ENCODE data around the gene ANTXR1. TPM values are rescaled to one million over a fixed set of nuclear protein-coding genes. Genes with fewer than 3 reads are reported as not detected.

Gene ANTXR1
- total RNA-seq, 8 experiments from 2014 or later: 5.2 to 259 (median 39.8) TPM

DNA sequence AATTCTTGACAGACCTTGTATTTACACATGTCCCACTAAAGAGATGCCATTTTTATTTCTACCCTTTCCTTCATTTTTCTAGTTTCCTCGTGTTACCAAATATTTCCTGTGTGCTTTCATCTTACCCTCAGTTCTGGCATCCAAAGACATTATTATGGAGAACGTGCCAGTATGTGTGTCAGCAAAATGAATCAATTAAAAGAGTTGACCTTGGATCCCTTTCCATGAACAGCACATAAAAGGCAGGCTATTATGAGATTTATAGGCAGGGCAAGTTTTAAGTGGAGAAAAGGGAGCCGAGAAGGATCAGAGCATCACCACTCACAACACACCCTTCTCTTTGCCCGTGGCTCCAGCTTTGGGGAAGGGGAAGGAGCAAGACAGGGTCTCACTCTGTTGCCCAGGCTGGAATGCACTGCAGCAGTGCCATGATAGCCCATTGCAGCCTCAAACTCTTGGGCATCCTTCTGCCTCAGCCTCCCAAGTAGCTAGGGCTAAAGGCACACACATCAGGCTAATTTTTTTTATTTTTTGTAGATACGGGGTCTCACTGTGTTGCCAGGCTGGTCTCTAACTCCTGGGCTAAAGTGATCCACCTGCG, 224.2 kb downstream of the ANTXR1 start:
- in situ Hi-C loops (cut with MboI; ENCODE audit: low pct_unique_long_range_greater_than_20kb in 2 of 9, low sequenced_read_pairs in 9 of 9, unreplicated experiment in 9 of 9): no loop called here
- WGBS, 10 experiments: 0 to 93% (median 64%) methylated on average over 2 to 5 of the region's 6 CpGs; no CpG with 5 or more reads in 1 of the 10 experiments

DNA sequence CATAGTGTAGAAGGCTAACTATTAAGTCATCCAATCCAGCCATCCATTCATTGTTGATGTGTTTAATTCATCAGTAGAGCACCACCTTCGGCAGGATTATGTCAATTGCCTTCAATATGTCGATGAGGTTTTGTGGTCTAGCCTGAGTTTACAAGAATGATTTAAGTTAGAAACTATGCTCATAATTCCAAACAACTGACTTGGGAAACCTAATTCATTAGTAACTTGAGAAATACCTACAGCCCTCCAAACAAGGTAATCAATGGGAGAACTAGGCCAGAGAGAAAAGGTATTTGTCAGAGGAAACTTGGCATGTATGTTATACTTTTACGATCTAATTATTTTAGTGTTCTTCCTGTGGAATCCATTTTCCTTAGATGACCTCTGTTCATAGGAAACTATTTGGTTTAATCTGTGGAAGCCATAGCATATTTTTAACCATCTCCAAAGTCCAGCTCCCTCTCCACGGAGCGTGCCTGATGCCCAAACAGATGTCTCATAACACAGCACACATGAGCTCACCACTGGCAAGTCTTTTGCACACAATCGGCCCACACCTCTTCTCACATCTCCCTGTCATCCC, 225.6 kb downstream of the ANTXR1 start:
- in situ Hi-C loops (cut with MboI; ENCODE audit: low pct_unique_long_range_greater_than_20kb in 2 of 9, low sequenced_read_pairs in 9 of 9, unreplicated experiment in 9 of 9): no loop called here

More for the DNA sequence above, 224.2 kb downstream of the ANTXR1 start:
- no peak overlapping the region for H3K4me3 ChIP-seq
- peaks cover 0 to 8% of the 10 kb centered on the region in 2 donors for H3K4me1 ChIP-seq (replicated peaks in 1 of 2)
- no peak overlapping the region for H3K27ac ChIP-seq
- peak in 1 of 8 experiments; percentile 17 for ATAC-seq (replicated peaks in 6 of 8)

DNA sequence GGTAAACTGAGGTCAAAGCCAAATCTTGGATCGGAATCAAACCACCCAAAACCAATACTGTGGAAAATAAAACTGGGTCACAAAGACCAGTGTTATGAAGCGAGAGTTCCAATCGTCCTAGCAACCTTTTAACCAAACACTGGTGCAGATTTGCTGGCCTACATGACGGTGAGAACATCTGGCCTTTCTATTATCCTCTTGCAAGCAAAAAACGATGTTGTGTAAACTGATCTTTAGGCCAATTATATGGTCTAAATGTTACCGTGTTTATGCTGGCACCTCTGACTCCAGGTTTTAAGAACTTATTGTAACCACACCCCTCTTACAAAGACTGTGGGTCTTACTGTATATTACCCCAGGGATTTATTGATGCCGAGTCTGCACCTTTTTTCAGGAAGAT, 228.1 kb downstream of the ANTXR1 start:
- in situ Hi-C loops (cut with MboI; ENCODE audit: low pct_unique_long_range_greater_than_20kb in 2 of 9, low sequenced_read_pairs in 9 of 9, unreplicated experiment in 9 of 9): no loop called here
- WGBS, 10 experiments: 30 to 100% (median 85%) methylated on average over 1 to 7 of the region's 7 CpGs; no CpG with 5 or more reads in 1 of the 10 experiments
- no peak overlapping the region for H3K27ac ChIP-seq
- ATAC-seq (replicated peaks in 6 of 8): peak in 1 of 8 experiments; percentile 55
- H3K4me3 ChIP-seq: no peak overlapping the region
- H3K4me1 ChIP-seq (replicated peaks in 1 of 2): peaks cover 0 to 17% of the 10 kb centered on the region in 2 donors

More for the DNA sequence above, 225.6 kb downstream of the ANTXR1 start:
- H3K4me1 ChIP-seq (replicated peaks in 1 of 2): peaks cover 0 to 19% of the 10 kb centered on the region in 2 donors
- WGBS, 10 experiments: 0 to 100% (median 95%) methylated on average over 1 to 6 of the region's 6 CpGs; no CpG with 5 or more reads in 1 of the 10 experiments
- H3K27ac ChIP-seq: no peak overlapping the region
- H3K4me3 ChIP-seq: no peak overlapping the region
- ATAC-seq (replicated peaks in 6 of 8): no peak

DNA sequence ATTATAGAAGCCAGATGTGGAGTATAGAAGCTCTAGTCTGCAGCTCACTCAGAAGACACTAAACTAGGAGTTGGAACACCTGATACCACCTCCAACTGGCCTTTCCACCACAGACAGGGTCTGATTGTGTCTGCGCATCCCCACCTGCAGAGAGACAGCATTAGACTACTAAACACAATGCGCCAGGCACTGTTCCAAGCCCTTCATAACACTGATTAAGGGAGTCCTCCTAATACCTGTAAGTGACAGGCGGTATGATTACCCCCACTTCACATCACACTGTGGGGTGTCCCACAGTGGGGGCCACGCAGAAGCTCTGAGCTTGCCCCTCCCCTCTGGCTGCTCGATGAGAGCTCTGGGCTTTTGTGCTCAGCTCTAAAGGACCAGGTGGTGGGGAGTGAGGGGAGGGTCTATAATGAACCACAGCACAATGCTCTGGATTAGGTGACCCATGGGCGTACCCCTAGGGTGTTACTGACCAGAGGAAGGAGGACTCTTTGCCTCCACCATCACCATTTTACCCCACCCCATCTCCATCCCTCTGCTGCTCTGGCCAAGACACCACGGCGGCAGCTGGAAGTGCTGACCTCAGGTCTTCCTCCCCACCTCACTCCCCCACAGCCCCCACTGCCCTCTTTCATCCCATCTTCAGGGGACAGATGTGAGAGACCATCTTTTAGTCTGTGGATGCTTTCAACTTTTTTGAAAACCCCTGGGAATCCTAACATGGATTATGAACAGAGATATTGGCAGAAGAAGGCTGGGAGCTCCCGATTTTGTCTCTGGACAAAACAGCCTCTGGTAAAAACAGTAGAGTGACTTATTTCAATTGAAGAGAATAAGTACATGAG, 228.9 kb downstream of the ANTXR1 start:
- Histone ChIP-seq H3K4me1 (replicated peaks in 1 of 2) (peaks cover 0 to 14% of the 10 kb centered on the region in 2 donors), H3K27ac (no peak overlapping the region), H3K4me3 (no peak overlapping the region)
- ATAC-seq (replicated peaks in 6 of 8): no peak
- in situ Hi-C loops (cut with MboI; ENCODE audit: low pct_unique_long_range_greater_than_20kb in 2 of 9, low sequenced_read_pairs in 9 of 9, unreplicated experiment in 9 of 9): no loop called here
- WGBS, 10 experiments: 76 to 100% (median 85%) methylated on average over 1 to 5 of the region's 9 CpGs; no CpG with 5 or more reads in 4 of the 10 experiments

DNA sequence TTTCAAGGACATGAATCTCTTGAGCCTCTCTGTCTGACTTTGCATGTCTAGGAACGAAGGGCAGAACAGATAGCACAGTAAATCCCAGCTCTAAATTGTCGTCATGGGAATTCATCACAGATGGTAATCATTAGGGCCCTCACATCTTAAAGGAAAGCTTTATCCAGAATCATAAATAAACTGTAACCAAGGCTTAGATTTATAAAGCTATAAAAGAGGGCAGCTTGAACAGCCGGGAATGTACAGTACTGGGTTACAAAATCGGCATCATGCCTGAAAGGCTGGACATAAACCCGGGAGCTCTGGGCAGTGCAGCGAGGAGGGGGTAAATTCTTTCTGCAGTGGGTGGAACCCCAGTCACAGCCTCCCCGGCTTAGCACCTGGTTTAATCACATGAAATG, 229.7 kb downstream of the ANTXR1 start:
- peaks cover 0 to 14% of the 10 kb centered on the region in 2 donors for H3K4me1 ChIP-seq (replicated peaks in 1 of 2)
- in situ Hi-C loops (cut with MboI; ENCODE audit: low pct_unique_long_range_greater_than_20kb in 2 of 9, low sequenced_read_pairs in 9 of 9, unreplicated experiment in 9 of 9): no loop called here
- no peak overlapping the region for H3K4me3 ChIP-seq
- H3K27ac ChIP-seq: peak overlapping the region; percentile 12 to 33
- 0 to 95% (median 59%) methylated on average over 1 to 5 of the region's 7 CpGs; no CpG with 5 or more reads in 1 of the 10 experiments for WGBS, 10 experiments
- peak in 7 of 8 experiments; percentile 24 to 87 (median 74) for ATAC-seq (replicated peaks in 6 of 8)

DNA sequence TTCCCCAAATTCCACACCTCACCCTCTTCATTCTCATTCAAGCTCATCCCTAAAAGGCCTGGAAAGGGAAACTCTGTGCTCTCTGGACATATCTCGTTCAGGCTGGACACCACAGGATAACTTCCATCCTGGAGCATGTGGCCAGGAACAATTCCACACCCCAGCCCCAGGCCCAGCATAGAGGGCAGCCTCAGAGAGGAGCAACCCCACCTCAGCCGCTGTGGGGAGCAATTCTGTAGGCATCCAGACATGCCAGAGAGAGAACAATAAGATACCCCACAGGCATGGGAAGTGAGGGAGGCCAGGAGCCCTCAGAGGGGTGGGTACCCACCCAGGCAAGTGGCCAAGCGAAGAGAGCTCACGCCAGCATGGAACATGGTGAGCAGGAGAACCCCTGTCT, 230.7 kb downstream of the ANTXR1 start:
- Histone ChIP-seq H3K4me1 (replicated peaks in 1 of 2) (peaks cover 0 to 14% of the 10 kb centered on the region in 2 donors), H3K27ac (no peak overlapping the region), H3K4me3 (no peak overlapping the region)
- in situ Hi-C loops (cut with MboI; ENCODE audit: low pct_unique_long_range_greater_than_20kb in 2 of 9, low sequenced_read_pairs in 9 of 9, unreplicated experiment in 9 of 9): no loop called here
- no peak for ATAC-seq (replicated peaks in 6 of 8)
- WGBS, 10 experiments: 33 to 100% (median 90%) methylated on average over 1 to 3 of the region's 4 CpGs; no CpG with 5 or more reads in 3 of the 10 experiments

DNA sequence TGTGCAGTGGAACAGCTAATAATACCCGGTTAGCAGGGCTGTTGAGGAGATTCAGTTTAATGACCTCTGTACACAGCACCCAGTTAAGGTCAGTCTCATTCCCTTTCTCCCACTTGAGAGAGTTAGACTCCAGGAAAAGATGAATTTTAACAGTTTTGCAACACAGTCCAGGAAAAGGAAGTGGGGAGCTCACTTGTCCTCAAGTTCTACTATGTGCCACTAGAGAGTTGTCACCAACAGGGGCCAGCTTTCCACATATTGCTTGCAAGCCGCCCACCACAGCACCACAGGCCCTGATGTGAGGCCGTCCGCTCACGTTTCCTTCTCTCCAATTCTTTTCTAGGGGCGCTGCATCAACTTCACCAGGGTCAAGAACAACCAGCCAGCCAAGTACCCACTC, 231.9 kb downstream of the ANTXR1 start:
- peaks cover 0 to 14% of the 10 kb centered on the region in 2 donors for H3K4me1 ChIP-seq (replicated peaks in 1 of 2)
- no peak for ATAC-seq (replicated peaks in 6 of 8)
- in situ Hi-C loops (cut with MboI; ENCODE audit: low pct_unique_long_range_greater_than_20kb in 2 of 9, low sequenced_read_pairs in 9 of 9, unreplicated experiment in 9 of 9): no loop called here
- 40 to 100% (median 80%) methylated on average over 1 of the region's 6 CpGs; no CpG with 5 or more reads in 7 of the 10 experiments for WGBS, 10 experiments
- H3K27ac ChIP-seq: no peak overlapping the region
- no peak overlapping the region for H3K4me3 ChIP-seq

DNA sequence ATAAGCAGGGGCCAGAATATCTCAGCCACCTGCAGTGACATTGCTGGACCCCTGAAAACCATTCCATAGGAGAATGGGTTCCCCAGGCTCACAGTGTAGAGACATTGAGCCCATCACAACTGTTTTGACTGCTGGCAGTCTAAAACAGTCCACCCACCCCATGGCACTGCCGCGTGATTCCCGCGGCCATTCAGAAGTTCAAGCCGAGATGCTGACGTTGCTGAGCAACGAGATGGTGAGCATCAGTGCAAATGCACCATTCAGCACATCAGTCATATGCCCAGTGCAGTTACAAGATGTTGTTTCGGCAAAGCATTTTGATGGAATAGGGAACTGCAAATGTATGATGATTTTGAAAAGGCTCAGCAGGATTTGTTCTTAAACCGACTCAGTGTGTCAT, 234.6 kb downstream of the ANTXR1 start:
- Histone ChIP-seq H3K27ac (no peak overlapping the region), H3K4me3 (no peak overlapping the region), H3K4me1 (replicated peaks in 1 of 2) (peaks cover 0 to 8% of the 10 kb centered on the region in 2 donors)
- no peak for ATAC-seq (replicated peaks in 6 of 8)
- 71 to 100% (median 95%) methylated on average over 1 to 8 of the region's 9 CpGs; no CpG with 5 or more reads in 1 of the 10 experiments for WGBS, 10 experiments
- in situ Hi-C loops (cut with MboI; ENCODE audit: low pct_unique_long_range_greater_than_20kb in 2 of 9, low sequenced_read_pairs in 9 of 9, unreplicated experiment in 9 of 9): no loop called here

DNA sequence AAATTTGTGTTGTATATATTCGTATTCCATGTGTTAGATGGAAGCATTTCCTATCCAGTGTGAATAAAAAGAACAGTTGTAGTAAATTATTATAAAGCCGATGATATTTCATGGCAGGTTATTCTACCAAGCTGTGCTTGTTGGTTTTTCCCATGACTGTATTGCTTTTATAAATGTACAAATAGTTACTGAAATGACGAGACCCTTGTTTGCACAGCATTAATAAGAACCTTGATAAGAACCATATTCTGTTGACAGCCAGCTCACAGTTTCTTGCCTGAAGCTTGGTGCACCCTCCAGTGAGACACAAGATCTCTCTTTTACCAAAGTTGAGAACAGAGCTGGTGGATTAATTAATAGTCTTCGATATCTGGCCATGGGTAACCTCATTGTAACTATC, 235.3 kb downstream of the ANTXR1 start:
- peaks cover 0 to 2% of the 10 kb centered on the region in 2 donors for H3K4me1 ChIP-seq (replicated peaks in 1 of 2)
- in situ Hi-C loops (cut with MboI; ENCODE audit: low pct_unique_long_range_greater_than_20kb in 2 of 9, low sequenced_read_pairs in 9 of 9, unreplicated experiment in 9 of 9): no loop called here
- ATAC-seq (replicated peaks in 6 of 8): no peak
- H3K27ac ChIP-seq: no peak overlapping the region
- H3K4me3 ChIP-seq: no peak overlapping the region
- WGBS, 10 experiments: 68 to 100% (median 89%) methylated on average over 2 to 4 of the region's 4 CpGs

DNA sequence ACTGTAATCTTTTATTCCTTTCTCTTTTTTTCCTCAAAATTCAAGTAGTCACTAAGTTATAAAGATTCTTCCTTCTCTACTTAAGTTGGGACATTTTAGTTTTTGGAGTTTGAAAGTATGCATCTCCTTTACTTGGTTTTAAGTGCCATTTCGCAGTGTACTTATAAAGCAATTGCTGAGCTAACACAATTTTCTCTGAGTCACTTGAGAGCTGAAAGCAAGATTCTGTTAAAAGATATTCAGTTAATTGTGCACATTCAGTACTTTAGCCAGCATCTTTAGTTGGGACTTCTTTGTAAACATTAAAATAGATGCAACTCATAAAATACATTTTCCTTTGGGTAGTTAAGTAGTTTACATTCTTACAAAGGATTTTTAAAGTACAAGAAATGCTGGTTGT, 238.0 kb downstream of the ANTXR1 start:
- H3K27ac ChIP-seq: no peak overlapping the region
- H3K4me3 ChIP-seq: no peak overlapping the region
- 11 to 100% (median 94%) methylated on average over 1 of the region's 1 CpG for WGBS, 10 experiments
- ATAC-seq (replicated peaks in 6 of 8): no peak
- in situ Hi-C loops (cut with MboI; ENCODE audit: low pct_unique_long_range_greater_than_20kb in 2 of 9, low sequenced_read_pairs in 9 of 9, unreplicated experiment in 9 of 9): no loop called here
- no peaks in the 10 kb centered on the region for H3K4me1 ChIP-seq (replicated peaks in 1 of 2)

DNA sequence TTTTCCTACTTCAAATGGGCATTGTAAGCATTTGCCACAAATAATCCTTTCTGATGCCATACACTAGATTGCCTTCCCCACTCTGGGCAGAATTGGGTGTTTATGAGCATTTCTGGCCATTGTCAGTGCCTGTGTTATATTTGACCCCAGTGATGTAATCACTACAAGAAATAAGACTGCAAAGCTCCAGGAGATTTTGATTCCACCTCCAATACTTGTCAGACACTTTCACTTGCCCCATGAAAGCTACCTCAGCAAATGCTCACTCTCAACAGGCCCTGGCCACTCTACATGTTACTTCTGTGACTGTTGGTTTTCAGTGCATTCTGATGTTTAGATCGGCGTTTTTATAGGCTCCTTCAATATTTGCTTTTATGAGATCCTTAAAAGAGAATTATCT, 239.0 kb downstream of the ANTXR1 start:
- Histone ChIP-seq H3K4me1 (replicated peaks in 1 of 2) (no peaks in the 10 kb centered on the region), H3K27ac (no peak overlapping the region), H3K4me3 (no peak overlapping the region)
- ATAC-seq (replicated peaks in 6 of 8): no peak
- in situ Hi-C loops (cut with MboI; ENCODE audit: low pct_unique_long_range_greater_than_20kb in 2 of 9, low sequenced_read_pairs in 9 of 9, unreplicated experiment in 9 of 9): no loop called here
- WGBS, 10 experiments: 71 to 100% (median 100%) methylated on average over 1 to 2 of the region's 2 CpGs; no CpG with 5 or more reads in 4 of the 10 experiments

DNA sequence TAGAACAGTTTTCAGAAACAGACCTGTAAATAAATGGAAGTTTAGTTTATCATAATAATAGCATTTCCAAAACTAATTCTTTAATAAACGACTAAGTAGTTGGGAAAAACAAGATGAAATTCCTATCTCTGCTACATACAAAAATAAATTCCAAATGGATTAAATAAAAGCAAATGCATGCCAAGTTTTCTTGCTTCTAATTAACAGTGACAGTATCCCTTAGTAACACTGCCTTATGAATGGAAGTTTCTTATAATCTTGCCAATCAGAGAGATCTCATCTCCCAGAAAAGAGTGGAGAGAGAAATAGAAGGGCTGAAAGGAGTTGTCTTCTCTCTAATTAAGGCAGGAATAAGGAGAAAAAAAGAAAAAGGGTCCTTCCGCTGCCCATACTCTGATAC, 240.1 kb downstream of the ANTXR1 start:
- in situ Hi-C loops (cut with MboI; ENCODE audit: low pct_unique_long_range_greater_than_20kb in 2 of 9, low sequenced_read_pairs in 9 of 9, unreplicated experiment in 9 of 9): no loop called here
- Histone ChIP-seq H3K27ac (no peak overlapping the region), H3K4me3 (no peak overlapping the region), H3K4me1 (replicated peaks in 1 of 2) (no peaks in the 10 kb centered on the region)
- WGBS, 10 experiments: 6 to 100% (median 82%) methylated on average over 1 to 2 of the region's 2 CpGs
- ATAC-seq (replicated peaks in 6 of 8): no peak

Measured in motor neuron (in vitro differentiated cells).